ENCODE results near the gene KCTD5. TPM values are rescaled to one million over a fixed set of nuclear protein-coding genes. Genes with fewer than 3 reads are reported as not detected.
A peak's percentile ranks its signal among the peaks of the same experiment; 100 is the strongest.
"Not testable (repeated sequence)": the region's sequence is repeated elsewhere in the genome, so short reads cannot be mapped to it uniquely, and the experiment has no call there.

The KCTD5 gene
- total and polyA plus RNA-seq, 9 of the 15 experiments (the other 6 are each of a cell fraction or from before 2014, with no cell fraction given), result 0.73 to 58.3 (median 32.3) TPM

GRCh38 chr16:2651268-2651871 lies 31.0 kb upstream of the KCTD5 start:
- intact Hi-C loops (cut with micrococcal nuclease); H3K4me1 ChIP-seq (replicated peaks in 1 of 2; ENCODE audit: control insufficient read depth in 2 of 2, insufficient read depth in 2 of 2, low read length in 2 of 2); in situ Hi-C loops (cut with MboI); H3K36me3 ChIP-seq (ENCODE audit: control insufficient read depth, insufficient read depth, low read length); POLR2A ChIA-PET; CTCF ChIA-PET (ENCODE audit: low intra/inter-chr PET ratio); H3K27me3 ChIP-seq (ENCODE audit: control insufficient read depth in 2 of 2, insufficient read depth in 2 of 2, low read length in 2 of 2); ATAC-seq; H3K4me3 ChIP-seq; H3K79me2 ChIP-seq (ENCODE audit: control insufficient read depth, insufficient read depth, low read length); DNase-seq (ENCODE audit: extremely low read depth in 1 of 4, low spot score in 3 of 4); H3K9me1 ChIP-seq (ENCODE audit: control insufficient read depth, insufficient read depth, low read length); H3K4me2 ChIP-seq (ENCODE audit: insufficient read depth, low read length); H3K9me3 ChIP-seq (replicated peaks; ENCODE audit: control insufficient read depth, insufficient read depth, low read depth, low read length); H3K27ac ChIP-seq (ENCODE audit: extremely low read depth, low read depth, low read length); H3K9ac ChIP-seq (ENCODE audit: insufficient read depth in 1 of 2, low read depth in 2 of 2, low read length in 2 of 2); BruUV-seq (replicated peaks); H2AFZ ChIP-seq (ENCODE audit: low read depth, low read length); H4K20me1 ChIP-seq (replicated peaks; ENCODE audit: control insufficient read depth, insufficient read depth, low read length): not testable (repeated sequence)
- WGBS (ENCODE audit: insufficient coverage, low coverage, missing lambda C conversion rate), result no CpG with 5 or more reads among the region's 14 CpGs
- FAIRE-seq, result peak; percentile 85

GRCh38 chr16:2653915-2654314 lies 28.4 kb upstream of the KCTD5 start:
- ATAC-seq (peak; percentile 85), FAIRE-seq (peak; percentile 79)
- H3K36me3 ChIP-seq (ENCODE audit: control insufficient read depth, insufficient read depth, low read length); H2AFZ ChIP-seq (ENCODE audit: low read depth, low read length); CTCF ChIA-PET (ENCODE audit: low intra/inter-chr PET ratio); H3K4me2 ChIP-seq (ENCODE audit: insufficient read depth, low read length); H4K20me1 ChIP-seq (replicated peaks; ENCODE audit: control insufficient read depth, insufficient read depth, low read length); BruUV-seq (replicated peaks); H3K9me1 ChIP-seq (ENCODE audit: control insufficient read depth, insufficient read depth, low read length); H3K9me3 ChIP-seq (replicated peaks; ENCODE audit: control insufficient read depth, insufficient read depth, low read depth, low read length); DNase-seq (ENCODE audit: extremely low read depth in 1 of 4, low spot score in 3 of 4); H3K4me1 ChIP-seq (replicated peaks in 1 of 2; ENCODE audit: control insufficient read depth in 2 of 2, insufficient read depth in 2 of 2, low read length in 2 of 2); POLR2A ChIA-PET; in situ Hi-C loops (cut with MboI); H3K79me2 ChIP-seq (ENCODE audit: control insufficient read depth, insufficient read depth, low read length); H3K27ac ChIP-seq (ENCODE audit: extremely low read depth, low read depth, low read length); H3K27me3 ChIP-seq (ENCODE audit: control insufficient read depth in 2 of 2, insufficient read depth in 2 of 2, low read length in 2 of 2); H3K9ac ChIP-seq (ENCODE audit: insufficient read depth in 1 of 2, low read depth in 2 of 2, low read length in 2 of 2); intact Hi-C loops (cut with micrococcal nuclease); H3K4me3 ChIP-seq: not testable (repeated sequence)
- no CpG with 5 or more reads among the region's 13 CpGs for WGBS (ENCODE audit: insufficient coverage, low coverage, missing lambda C conversion rate)

DNA sequence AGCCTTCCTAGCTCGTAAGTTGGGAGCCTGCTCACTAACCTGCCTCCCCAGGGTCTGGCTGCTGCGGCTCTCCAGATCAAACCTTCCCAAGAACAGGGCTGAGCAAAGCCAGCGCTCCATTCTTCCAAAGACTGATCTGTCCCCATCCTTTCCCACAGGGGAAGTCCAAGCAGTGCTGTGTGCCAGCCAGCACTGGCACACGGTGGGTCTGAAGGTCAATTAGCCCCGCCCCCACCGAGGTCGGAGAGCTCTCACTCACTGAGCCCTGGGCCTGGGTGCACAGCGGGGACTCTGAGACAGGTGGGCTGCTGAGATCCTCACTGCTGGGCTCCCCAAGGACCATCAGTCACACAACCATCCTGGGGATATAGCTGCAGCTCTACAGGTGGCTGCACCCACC lies 27.4 kb upstream of the KCTD5 start:
- H3K9ac ChIP-seq (ENCODE audit: insufficient read depth in 1 of 2, low read depth in 2 of 2, low read length in 2 of 2); H4K20me1 ChIP-seq (replicated peaks; ENCODE audit: control insufficient read depth, insufficient read depth, low read length); DNase-seq (ENCODE audit: extremely low read depth in 1 of 4, low spot score in 3 of 4); H3K4me2 ChIP-seq (ENCODE audit: insufficient read depth, low read length); CTCF ChIA-PET (ENCODE audit: low intra/inter-chr PET ratio); POLR2A ChIA-PET; H3K36me3 ChIP-seq (ENCODE audit: control insufficient read depth, insufficient read depth, low read length); H3K79me2 ChIP-seq (ENCODE audit: control insufficient read depth, insufficient read depth, low read length); intact Hi-C loops (cut with micrococcal nuclease); H3K27ac ChIP-seq (ENCODE audit: extremely low read depth, low read depth, low read length); H3K27me3 ChIP-seq (ENCODE audit: control insufficient read depth in 2 of 2, insufficient read depth in 2 of 2, low read length in 2 of 2); H3K9me3 ChIP-seq (replicated peaks; ENCODE audit: control insufficient read depth, insufficient read depth, low read depth, low read length); H3K9me1 ChIP-seq (ENCODE audit: control insufficient read depth, insufficient read depth, low read length); BruUV-seq (replicated peaks); H3K4me3 ChIP-seq; ATAC-seq; H2AFZ ChIP-seq (ENCODE audit: low read depth, low read length); H3K4me1 ChIP-seq (replicated peaks in 1 of 2; ENCODE audit: control insufficient read depth in 2 of 2, insufficient read depth in 2 of 2, low read length in 2 of 2); FAIRE-seq: not testable (repeated sequence)
- in situ Hi-C loops (cut with MboI), result loop anchor here (5.0 kb wide), 1 partner anchor 113 kb away; no protein-coding TSS in a partner anchor
- no CpG with 5 or more reads among the region's 8 CpGs for WGBS (ENCODE audit: insufficient coverage, low coverage, missing lambda C conversion rate)
